Stimulated activated CD8-positive, alpha-beta memory T cell treated with anti-CD3 and anti-CD28 coated beads, Interleukin-15, amount 100 ng/mL, for 1 hour (primary cell): ENCODE measurements around the gene BLOC1S3.
A peak's percentile ranks its signal among the peaks of the same experiment; 100 is the strongest.

ENCODE experiments used
- DNase-seq: peaks from one replicate; pipeline ENCODE4 v3.0.0-alpha.2; 2020; ENCODE audit warnings: low read depth

Gene BLOC1S3, protein sequence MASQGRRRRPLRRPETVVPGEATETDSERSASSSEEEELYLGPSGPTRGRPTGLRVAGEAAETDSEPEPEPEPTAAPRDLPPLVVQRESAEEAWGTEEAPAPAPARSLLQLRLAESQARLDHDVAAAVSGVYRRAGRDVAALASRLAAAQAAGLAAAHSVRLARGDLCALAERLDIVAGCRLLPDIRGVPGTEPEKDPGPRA

DNA sequence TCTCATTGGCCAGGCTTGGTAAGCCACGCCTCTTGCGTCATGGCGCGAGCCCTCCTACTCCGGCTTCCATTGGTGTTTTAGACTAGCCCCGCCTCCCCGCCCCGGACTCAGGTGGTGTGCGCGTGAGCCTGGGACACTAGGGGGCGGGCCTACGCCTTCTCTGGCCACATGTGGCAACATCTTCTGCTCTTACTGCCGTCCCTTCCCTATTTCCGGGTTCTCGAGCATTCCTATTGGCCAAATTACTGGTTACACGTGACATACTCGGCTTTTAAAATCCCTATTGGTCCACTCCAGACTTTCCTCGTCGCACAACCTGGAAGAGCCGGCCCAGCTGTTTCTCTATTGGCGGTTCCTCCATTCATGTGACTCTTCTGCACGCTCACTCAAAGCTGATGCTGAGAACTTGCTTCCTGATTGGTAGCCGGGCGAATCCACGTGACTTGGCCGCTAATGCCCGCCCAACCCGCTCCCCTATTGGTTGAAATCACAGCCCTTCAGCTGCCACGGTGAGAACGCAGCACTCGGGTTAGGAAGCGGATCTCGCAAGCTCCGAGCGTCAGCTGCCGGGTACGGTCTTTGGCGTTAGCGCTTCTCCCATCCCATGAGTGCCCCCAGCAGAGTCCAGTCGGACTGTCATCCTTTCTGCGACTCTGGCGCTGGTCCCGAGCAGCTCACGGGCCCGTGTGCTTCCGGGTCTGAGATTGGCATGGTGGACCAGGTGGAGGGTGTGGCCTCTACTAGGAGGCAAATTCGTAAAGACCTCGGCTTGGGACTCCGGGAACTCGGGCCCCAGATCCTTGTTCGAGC lies at the start of gene BLOC1S3:
BLOC1S3 (plus strand) TSS at position 523 of the 810 bp plus-strand sequence. CDS start 513 bp downstream, outside the sequence.
- peak; percentile 99 for DNase-seq

DNA sequence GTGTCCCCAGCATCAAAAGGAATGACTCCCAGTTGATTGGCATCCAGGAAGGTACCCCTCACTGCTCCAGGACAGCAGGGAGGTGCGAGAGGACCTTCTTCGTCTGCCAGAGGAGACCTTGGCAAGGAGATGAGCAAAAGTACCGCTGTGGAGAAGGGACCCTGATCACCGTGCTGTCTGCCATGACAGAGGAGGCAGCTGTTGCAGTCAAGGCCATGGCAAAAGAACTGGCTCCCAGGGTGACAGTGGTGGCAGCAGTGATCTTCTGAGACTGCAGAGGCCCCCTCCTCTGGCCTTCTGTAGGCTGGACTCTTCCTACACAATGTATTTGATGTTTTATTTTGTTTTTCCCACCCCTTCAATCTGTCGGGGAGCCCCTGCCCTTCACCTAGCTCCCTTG lies 49.8 kb upstream of the BLOC1S3 start:
- no peak for DNase-seq

DNA sequence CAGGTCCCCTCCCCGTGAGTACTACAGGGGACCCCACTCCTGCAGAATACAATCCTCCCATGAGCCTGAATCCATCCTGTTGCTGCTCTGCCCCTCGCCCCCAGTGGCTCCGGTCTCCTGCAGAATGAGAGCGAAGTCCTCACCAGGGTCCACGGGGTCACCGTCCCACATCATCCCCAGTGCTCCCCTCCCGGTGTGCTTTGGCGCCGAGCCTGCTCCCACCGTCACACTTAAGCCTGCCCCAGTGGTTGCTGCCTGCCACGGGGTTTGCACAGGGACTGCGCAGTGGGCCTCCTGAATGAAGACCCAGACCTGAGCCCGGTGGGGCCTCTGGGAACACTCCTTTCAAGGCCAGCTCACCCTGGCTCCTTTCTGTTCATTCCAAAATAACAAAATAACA lies 48.3 kb upstream of the BLOC1S3 start:
- DNase-seq, result no peak

DNA sequence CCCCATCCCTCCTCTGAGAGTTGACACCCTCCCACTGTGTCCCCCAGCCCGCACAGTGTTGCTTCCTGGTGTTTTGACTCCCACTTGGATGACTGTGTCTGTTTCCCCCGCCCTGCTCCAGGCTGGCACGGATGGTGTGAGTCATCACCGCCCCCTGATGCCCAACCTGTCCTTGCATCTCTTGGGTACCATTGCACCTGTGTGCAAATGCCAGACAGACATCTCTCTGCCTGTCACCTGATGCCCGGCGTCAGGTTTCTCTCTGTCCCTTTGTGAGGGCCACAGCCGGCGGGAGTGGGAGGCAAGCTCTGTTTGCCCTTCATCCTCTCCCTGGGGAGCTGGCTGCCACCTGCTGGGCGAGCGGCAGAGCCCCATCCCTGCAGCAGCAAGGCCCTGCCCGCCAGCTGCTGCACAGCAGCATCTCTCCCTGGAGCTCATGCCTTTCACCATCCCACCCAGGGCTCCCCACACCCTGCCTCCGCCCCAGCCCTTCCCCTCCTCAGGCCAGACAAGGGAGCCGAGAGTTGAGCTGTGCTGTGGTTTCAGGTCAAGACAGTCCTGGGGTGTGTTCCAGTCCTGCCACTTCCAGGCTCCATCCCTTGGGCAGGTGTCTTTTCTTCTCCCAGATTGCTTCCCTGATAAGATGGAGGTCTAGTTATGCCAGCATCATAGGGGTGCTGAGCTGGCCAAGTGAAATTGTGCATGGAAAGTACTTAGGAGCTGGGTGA lies 47.5 kb upstream of the BLOC1S3 start:
- no peak for DNase-seq

DNA sequence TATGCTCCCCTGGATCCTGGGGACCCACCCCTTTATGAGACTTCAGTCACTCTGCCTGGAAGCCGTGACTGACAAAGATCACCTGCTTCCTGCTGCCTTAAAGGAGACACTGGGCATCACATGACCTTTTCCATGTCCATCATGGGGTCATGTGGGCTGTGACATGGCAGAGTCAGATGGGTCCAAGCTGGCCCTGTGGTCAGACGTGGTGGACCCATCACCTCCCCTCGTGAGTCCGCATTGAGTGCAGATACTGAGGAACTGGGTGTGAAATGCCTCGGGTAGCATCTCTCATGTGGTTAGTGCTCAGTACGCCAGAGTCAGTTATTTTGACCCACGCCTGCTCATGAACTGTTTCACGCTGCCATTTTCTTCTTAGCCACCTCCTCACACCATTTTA lies 44.9 kb upstream of the BLOC1S3 start:
- no peak for DNase-seq

DNA sequence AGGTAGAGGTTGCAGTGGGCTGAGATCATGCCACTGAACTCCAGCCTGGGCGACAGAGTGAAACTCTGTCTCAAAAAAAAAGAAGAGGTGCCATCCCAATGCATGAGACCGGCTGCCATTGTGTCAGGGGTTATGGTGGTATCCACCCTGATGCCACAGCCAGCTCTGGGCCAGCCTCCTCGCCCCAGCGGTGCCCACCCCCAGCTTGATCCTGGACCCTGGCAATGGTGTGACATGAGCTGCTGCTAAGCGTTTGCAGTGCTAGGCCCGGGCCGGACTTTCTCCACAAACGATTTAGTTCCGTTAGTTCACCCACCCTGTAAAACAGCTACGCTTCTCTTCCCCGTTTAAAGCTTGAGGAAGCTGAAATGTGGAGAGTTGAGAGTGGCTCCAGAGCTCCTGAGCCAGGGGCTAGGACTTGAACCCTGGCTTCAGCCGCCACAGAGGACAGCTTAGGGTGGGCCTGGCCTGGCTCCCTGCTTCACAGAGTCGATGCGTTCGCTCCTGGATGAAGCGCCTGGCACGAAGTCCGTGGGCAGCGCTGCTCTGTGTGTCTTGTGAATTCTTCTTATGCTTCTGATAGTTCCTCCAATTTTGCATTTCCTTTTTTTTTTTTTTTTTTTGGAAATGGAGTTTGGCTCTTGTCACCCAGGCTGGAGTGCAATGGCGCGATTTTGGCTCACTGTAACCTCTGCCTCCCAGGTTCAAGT lies 43.3 kb upstream of the BLOC1S3 start:
- no peak for DNase-seq

DNA sequence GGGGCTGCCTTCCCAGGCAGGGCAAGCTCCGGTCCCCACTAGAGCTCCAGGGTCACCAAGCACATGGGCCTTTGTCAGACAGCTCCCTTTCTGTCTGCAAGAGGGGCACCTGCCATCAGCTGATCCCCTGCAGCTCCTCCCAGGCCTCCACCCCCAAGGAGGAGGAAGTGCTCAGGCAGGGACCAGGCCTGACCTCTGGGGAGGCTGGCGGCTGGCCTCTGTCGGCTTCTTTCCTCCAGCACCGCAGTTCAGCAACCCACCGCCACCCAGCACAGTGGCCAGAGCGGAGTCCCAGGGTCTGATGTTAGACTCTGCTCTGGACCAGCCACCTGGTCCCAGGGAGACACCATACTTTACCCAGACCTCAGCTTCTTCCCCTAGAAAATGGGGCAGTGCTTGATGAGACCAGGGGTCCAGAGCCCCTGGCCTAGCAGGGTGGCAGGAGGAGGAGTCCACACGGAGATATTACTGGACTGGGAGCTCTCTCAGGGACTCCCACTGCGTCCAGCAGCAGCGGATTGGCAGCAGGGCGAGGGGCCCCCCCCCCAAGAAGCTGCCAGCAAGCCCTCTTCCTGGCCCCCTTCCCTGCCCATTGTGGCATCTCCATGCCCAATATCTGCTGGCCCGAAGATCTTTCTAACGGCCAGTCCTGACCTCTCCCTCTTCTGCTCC lies 41.9 kb upstream of the BLOC1S3 start:
- no peak for DNase-seq

DNA sequence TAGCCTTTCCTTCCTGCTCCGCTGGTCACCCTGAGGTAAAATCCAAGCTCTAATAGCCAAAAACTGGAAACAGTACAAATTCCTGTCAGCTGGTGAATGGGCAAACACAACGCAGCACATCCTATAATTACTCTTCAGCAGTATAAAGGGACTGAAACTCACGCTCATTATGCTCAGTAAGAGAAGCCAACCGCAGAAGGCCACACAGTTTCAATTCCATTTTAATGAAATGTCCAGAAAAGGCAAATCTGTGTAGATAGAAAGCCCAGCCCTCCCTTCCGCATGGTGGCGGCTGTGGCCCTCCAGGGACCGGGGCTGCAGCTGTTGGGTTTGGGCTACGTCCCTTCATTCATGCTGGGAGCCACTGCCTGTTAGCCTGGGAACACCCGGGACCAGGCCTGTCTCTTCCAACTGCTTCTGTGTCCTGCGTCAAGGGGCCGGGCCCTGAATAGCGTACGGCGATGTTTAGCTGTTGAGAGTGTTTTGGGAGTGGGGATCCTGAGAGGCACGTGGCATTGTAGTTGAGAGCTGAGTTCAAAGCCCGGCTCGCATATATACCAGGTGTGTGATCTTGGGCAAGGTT lies 41.3 kb upstream of the BLOC1S3 start:
- DNase-seq, result no peak

DNA sequence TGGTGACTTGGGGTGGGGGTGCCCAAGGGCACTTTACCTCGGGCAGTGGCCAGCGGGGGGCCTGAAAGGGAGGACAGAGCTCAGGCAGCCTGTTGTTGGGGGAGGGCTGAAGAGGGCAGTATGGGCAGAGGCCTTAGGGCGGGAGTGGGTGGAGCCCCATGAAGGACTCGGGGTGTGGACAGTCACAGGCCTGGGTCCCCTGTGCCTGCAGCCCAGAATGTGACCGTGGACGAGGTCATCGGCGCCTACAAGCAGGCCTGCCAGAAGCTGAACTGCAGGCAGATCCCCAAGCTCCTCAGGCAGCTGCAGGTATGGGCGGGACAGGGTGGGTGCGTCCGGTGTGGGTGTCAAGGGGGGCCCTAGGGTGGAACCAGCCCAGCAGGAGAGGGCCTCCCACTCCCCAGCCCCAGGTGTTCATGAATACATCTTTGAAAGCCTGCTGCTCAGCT lies 40.3 kb upstream of the BLOC1S3 start:
- no peak for DNase-seq

DNA sequence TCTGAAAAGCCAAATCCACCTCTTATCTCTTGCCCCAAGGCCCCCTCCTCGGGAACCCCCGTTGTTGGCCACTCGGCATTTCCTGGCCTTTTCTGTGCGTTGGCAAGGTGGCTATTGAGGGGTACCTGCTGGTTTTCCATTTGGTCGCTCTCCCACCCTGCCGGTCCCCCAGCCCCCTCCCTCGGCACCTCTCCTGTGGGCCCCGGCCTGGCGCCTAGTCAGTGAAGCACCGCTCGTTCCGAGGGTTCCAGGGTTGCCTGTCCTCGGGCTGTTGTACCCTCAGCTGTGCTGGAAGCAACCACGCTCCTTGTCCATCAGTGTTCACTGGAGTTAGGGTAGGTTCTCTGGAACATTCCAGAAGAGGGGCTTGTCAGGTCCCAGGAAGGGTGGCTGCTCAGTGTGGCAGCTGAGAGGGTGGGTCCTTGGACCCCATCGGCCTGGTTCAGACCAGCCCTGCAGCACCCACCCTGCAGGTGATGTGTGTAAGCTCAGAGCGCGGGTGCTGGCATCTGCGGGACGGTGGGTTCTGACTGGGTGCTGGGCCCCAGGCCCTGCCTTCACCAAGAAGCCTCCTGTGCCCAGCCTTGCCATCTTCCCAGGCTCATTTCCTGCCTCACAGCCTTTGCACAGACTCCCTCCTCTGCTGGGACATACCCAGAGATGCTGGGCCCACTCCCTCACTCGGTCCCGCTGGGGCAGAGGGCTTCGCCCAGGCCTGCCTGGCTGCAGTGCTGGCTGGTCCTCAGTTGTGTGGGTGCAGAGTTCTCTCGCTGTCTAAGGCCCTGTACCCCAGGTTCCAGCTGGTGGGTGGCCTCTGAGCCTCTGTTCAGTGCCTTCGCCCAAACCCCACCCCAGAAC lies 39.1 kb upstream of the BLOC1S3 start:
- no peak for DNase-seq

DNA sequence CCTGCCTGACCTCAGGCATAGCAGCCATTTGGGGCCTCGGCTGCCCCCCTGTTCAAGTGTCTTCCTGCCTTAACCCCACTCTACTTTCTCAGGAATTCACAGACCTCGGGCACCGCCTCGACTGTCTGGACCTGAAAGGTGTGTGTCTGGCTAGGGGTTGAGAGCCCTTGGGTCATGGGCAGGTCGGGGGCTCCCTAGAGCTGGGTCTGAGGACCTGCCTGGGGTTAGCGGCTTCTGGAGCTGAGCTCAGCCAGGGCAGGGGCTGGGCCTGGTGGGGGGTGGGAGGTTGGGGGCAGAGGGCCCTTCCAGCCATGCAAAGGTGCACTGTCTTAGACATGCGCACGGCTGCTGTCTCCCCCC lies 38.5 kb upstream of the BLOC1S3 start:
- DNase-seq, result no peak

DNA sequence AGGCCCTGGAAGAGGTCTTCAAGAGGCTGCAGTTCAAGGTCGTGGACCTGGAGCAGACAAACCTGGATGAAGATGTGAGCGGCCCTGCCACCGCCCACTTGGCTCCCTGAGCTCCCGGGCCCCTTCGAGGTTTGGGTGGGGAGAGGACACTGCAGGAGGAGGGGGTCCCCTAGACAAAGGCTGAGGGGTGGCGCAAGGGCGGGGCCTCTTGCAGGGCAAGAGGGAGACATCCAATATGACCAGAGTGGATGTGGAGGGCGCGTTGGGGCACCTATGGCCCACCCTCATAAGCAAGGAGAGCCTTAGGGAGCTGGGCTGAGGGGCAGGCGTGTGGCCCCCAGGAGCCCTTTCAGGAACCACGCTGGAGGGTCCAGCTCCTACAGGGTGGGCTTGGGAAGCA lies 38.1 kb upstream of the BLOC1S3 start:
- DNase-seq, result no peak

DNA sequence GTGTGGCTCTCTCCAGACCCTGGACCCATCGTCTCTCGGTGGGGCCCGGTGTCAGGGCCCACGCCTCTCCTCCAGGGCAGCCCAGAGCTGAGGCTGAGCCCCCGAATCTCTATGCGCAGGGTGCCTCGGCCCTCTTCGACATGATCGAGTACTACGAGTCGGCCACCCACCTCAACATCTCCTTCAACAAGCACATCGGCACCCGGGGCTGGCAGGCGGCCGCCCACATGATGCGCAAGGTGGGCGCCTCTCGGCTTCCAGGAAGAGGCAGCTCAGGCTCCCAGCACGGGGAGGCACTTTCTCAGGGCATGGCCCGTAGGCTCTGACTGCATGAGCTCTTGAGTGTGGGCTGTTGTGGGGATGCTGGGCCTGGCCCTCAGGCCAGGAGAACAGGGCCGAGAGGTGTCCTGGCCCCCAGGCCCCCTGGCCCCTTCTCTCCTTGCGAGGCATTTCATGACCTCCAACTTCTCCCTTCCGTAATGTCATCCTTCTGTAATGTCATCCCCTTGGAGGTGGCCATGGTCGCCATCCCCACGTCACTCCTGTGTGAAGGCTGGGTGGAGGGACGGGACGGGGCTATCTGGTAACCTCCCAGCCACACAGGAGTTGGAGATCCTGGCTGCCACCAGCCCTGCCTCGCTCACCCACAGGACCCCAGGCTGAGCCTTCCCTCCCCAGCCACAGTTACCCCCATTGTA lies 37.2 kb upstream of the BLOC1S3 start:
- DNase-seq, result no peak

DNA sequence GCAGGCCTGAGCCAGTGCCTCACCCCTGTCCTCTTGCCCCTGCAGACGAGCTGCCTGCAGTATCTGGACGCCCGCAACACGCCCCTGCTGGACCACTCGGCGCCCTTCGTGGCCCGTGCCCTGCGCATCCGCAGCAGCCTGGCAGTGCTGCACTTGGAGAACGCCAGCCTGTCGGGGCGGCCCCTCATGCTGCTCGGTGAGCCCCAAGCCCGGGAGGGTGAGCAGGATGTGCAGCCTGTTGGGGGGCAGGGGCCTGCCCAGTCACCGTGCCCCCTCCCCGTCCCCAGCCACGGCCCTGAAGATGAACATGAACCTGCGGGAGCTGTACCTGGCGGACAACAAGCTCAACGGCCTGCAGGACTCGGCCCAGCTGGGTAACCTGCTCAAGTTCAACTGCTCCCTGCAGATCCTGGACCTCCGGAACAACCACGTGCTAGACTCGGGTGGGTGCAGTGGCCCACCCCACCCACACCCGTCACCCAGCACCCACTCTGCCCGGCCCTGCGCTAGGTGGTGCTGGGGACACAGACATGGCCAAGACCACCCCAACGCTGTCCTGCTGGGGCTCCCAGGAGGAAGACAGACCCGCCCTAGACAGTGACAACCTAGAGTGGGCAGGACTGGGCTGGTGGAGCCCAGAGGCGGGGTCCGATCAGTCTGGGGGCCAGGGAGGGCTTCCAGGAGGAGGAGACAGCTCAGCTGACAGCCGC lies 36.4 kb upstream of the BLOC1S3 start:
- DNase-seq, result no peak

DNA sequence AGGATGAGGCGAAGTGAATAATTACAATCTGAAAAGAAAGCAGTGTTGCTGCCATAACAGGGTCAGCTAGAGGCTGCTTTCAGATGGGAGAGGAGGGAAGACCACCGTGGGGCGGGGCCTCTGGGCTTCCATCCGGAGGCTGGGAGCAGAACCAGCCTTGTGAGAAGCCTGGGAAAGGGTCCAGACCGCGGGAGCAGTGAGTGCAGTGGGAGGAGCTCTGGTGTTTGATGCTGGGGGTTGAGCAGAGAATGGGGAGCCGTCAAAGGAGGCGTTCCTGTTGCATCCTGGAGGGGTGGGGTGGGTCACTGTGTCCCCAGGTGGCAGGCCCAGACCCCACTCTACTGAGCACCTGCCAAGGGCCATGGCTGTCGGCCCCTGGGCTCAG lies 35.9 kb upstream of the BLOC1S3 start:
- no peak for DNase-seq

DNA sequence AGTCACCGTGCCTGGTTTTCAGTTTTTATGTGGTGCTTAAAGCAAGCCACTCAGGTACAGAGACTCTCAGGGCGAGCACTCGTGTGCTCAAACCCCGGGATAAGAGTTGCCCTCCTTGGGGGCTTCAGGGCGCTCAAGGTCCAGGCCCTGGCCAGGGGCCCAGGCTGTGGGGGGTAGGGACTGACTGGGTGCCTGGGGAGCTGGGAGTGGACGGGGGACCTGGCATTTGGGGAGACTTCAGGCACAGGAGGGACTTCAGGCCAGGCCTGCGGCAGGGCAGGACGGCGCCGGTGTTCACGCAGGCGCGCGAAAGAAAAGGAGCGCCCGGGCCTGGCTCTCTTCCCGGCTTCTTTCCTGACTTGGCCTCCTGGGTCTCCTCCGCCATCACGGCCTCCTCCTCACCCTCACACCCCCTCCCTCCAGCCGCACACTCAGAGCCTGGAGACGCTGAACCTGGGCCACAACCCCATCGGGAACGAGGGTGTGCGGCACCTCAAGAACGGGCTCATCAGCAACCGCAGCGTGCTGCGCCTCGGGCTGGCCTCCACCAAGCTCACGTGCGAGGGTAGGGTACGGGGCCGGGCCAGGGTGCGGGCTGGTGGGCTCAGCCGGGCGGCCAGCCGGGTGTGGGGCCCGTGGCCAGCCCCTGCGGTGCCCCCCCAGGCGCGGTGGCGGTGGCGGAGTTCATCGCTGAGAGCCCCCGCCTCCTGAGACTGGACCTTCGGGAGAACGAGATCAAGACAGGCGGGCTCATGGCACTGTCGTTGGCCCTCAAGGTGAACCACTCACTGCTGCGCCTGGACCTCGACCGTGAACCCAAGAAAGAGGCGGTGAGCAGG lies 33.9 kb upstream of the BLOC1S3 start:
- no peak for DNase-seq

DNA sequence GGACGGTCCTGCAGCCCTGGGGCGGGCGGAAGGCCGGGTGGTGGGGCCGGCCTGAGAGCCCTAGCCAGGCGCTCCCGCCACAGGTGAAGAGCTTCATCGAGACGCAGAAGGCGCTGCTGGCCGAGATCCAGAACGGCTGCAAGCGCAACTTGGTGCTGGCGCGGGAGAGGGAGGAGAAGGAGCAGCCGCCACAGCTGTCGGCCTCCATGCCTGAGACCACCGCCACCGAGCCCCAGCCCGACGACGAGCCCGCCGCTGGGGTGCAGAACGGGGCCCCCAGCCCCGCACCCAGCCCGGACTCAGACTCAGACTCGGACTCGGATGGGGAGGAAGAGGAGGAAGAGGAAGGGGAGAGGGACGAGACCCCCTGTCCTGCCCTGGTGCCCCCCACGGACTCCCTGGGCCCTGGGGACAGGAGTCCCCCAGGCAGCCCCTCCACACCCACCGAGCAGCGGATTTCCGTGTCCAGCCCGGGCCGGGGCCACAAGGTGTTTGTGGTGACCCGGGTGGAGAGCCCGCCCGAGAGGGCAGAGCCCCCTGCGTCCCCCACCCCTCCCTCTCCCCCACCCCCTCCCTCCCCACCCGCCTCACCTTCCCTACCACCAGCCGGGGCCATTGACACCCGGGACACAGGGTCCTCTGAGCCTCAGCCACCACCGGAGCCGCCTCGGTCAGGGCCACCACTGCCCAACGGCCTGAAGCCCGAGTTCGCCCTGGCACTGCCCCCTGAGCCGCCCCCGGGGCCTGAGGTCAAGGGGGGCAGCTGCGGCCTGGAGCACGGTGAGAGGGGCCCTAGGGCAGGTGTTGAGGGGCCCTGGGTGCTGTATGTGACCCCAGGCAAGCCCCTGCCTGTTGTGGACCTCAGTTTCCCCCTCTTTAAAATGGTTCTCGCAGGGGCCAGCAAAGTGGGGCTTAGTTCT lies 33.1 kb upstream of the BLOC1S3 start:
- no peak for DNase-seq
